ENCODE measurements around the gene CD40LG.

CD40LG gene

DNA sequence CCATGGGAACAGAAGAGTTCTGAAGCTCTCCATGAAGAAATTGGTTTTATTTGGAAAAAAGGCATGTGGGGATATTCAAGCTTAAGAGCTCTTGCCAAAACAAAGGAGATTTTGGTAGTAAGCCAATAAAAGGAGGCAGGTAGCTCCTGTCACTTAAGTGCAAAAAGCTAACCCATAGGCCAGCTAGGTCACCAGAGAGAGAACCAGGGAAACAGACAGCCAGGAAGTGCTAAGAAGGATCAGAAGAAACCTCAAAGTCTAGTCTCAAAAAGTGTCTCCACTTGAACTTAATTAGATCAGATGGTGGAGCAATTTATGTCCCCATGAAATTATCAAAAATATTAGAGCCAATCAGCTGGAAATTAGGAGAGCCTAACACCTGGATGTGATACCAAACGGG is 49.2 kb downstream of the CD40LG start:
- peaks cover 44% of the 10 kb centered on the region for H3K4me1 Mint-ChIP-seq (ENCODE audit: low read depth)

DNA sequence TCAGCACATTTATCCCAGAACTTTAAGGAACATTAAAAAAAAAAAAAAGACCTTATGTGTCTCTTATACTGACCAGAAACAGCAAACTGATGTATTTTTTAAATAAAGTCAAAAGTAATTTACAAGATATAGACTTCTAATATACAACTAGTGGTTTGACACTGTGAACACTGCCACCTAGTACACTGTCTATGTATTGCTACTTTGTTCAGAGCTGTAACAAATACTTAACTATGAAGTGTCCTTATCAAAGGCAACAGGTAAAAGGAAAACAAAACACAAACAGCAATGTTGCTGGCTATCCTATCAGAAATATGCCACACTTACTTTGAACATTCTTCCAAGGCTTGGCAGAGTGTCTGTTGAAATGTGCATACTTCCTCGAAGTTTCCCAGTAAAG is 60.4 kb downstream of the CD40LG start:
- Mint-ChIP-seq H3K4me3 (no peak overlapping the region), H3K27ac (no peak overlapping the region)

More for the DNA sequence above, 49.2 kb downstream of the CD40LG start:
- Mint-ChIP-seq H3K9me3 (peaks cover 18% of the 10 kb centered on the region), H3K27ac (no peak overlapping the region), H3K36me3 (ENCODE audit: low read depth) (peaks cover 31% of the 10 kb centered on the region), H3K4me3 (no peak overlapping the region), H3K27me3 (ENCODE audit: low read depth) (no peaks in the 10 kb centered on the region)

More for the DNA sequence above, 60.4 kb downstream of the CD40LG start:
- Mint-ChIP-seq H3K4me1 (ENCODE audit: low read depth) (peaks cover 20% of the 10 kb centered on the region), H3K27me3 (ENCODE audit: low read depth) (no peaks in the 10 kb centered on the region), H3K36me3 (ENCODE audit: low read depth) (peaks cover 34% of the 10 kb centered on the region), H3K9me3 (no peaks in the 10 kb centered on the region)

Data from T-helper 1 cell treated with Interleukin-12 subunit alpha and Interleukin-12 subunit beta and Interleukin-4 antibody, amounts not matched to agents 30 μg/mL and 1 μg/mL, for 36 hours (primary cell).